ENCODE results near the gene PRKX. TPM values are rescaled to one million over a fixed set of nuclear protein-coding genes. Genes with fewer than 3 reads are reported as not detected.
"Not testable (repeated sequence)": the region's sequence is repeated elsewhere in the genome, so short reads cannot be mapped to it uniquely, and the experiment has no call there.

Gene PRKX
- total and polyA plus RNA-seq, 2 experiments from 2014 or later = 12.1 to 18.2 TPM

DNA sequence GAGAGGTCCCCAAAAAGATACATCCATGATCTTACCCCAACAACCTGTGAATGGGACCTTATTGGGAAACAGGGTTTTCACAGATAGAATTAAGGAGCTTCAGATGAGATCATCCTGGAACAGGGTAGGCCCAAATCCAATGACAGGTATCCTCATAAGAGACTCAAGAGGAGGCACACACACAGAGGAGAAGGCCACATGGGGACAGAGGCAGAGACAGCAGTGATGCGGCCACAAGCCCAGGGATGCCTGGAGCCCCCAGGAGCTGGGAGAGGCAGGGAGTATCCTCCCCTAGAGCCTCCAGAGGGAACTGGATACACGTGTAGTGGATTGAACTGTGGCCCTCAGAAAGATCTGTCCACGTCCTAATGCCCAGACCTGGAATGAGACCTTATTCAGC is 82.3 kb downstream of the PRKX start:
- Histone ChIP-seq H3K4me2 (no peak overlapping the region), H3K79me2 (no peaks in the 10 kb centered on the region), H4K20me1 (ENCODE audit: insufficient read depth, poor library complexity, severe bottlenecking) (no peaks in the 10 kb centered on the region), H3K27ac (no peak overlapping the region), H3K4me1 (ENCODE audit: insufficient read depth) (no peaks in the 10 kb centered on the region), H3K27me3 (no peaks in the 10 kb centered on the region), H3K9me2 (replicated peaks; ENCODE audit: insufficient read depth) (no peaks in the 10 kb centered on the region), H3K4me3 (no peak overlapping the region), H2AFZ (no peak overlapping the region), H3K36me3 (replicated peaks; ENCODE audit: insufficient read depth, low read depth) (no peaks in the 10 kb centered on the region), H3K9me3 (ENCODE audit: low read depth) (no peaks in the 10 kb centered on the region)
- no peak for DNase-seq (ENCODE audit: low spot score)
- TF ChIP-seq EZH2phosphoT487 (IDR thresholded peaks at IDR 0.05; ENCODE audit: low read depth, severe bottlenecking, unreplicated experiment) (no peak), EZH2 (IDR thresholded peaks at IDR 0.05; ENCODE audit: borderline replicate concordance) (no peak)
- TF ChIP-seq, protein P1, sequence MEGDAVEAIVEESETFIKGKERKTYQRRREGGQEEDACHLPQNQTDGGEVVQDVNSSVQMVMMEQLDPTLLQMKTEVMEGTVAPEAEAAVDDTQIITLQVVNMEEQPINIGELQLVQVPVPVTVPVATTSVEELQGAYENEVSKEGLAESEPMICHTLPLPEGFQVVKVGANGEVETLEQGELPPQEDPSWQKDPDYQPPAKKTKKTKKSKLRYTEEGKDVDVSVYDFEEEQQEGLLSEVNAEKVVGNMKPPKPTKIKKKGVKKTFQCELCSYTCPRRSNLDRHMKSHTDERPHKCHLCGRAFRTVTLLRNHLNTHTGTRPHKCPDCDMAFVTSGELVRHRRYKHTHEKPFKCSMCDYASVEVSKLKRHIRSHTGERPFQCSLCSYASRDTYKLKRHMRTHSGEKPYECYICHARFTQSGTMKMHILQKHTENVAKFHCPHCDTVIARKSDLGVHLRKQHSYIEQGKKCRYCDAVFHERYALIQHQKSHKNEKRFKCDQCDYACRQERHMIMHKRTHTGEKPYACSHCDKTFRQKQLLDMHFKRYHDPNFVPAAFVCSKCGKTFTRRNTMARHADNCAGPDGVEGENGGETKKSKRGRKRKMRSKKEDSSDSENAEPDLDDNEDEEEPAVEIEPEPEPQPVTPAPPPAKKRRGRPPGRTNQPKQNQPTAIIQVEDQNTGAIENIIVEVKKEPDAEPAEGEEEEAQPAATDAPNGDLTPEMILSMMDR (IDR thresholded peaks at IDR 0.05; ENCODE audit: poor library complexity) = no peak
- 76% methylated on average over 3 of the region's 3 CpGs for WGBS (ENCODE audit: low lambda C conversion rate, missing lambda C conversion rate)

DNA sequence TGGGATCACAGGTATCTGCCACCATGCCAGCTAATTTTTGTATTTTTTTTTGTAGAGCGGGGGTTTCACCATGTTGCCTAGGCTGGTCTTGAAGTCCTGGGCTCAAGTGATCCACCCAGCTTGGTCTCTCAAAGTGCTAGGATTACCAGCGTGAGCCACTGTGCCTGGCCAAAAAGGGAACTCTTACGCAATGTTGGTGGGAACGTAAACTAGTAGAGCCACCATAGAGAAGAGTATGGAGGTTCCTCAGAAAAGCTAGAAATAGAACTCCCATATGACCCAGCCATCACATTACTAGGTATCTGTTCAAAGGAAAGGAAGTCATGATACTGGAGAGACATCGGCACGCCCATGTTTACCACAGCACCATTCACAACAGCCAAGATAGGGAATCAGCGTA is 85.9 kb downstream of the PRKX start:
- Histone ChIP-seq H3K9me3 (ENCODE audit: low read depth) (no peaks in the 10 kb centered on the region), H3K27ac (no peak overlapping the region), H3K4me2 (no peak overlapping the region), H3K79me2 (no peaks in the 10 kb centered on the region), H2AFZ (no peak overlapping the region), H3K27me3 (no peaks in the 10 kb centered on the region), H3K36me3 (replicated peaks; ENCODE audit: insufficient read depth, low read depth) (no peaks in the 10 kb centered on the region), H3K9me2 (replicated peaks; ENCODE audit: insufficient read depth) (no peaks in the 10 kb centered on the region), H3K4me1 (ENCODE audit: insufficient read depth) (no peaks in the 10 kb centered on the region), H3K4me3 (no peak overlapping the region), H4K20me1 (ENCODE audit: insufficient read depth, poor library complexity, severe bottlenecking) (no peaks in the 10 kb centered on the region)
- TF ChIP-seq, protein P1 (IDR thresholded peaks at IDR 0.05; ENCODE audit: poor library complexity) = no peak
- TF ChIP-seq EZH2 (IDR thresholded peaks at IDR 0.05; ENCODE audit: borderline replicate concordance) (no peak), EZH2phosphoT487 (IDR thresholded peaks at IDR 0.05; ENCODE audit: low read depth, severe bottlenecking, unreplicated experiment) (no peak)
- no peak for DNase-seq (ENCODE audit: low spot score)
- WGBS (ENCODE audit: low lambda C conversion rate, missing lambda C conversion rate) = 95% methylated on average over 7 of the region's 7 CpGs

- Histone ChIP-seq H3K27me3 (no peaks in the 10 kb centered on the region), H3K27ac (no peak overlapping the region), H3K4me2 (no peak overlapping the region), H4K20me1 (ENCODE audit: insufficient read depth, poor library complexity, severe bottlenecking) (no peaks in the 10 kb centered on the region), H3K9me3 (ENCODE audit: low read depth) (no peaks in the 10 kb centered on the region), H2AFZ (no peak overlapping the region), H3K4me3 (no peak overlapping the region), H3K79me2 (no peaks in the 10 kb centered on the region), H3K9me2 (replicated peaks; ENCODE audit: insufficient read depth) (no peaks in the 10 kb centered on the region), H3K36me3 (replicated peaks; ENCODE audit: insufficient read depth, low read depth) (no peaks in the 10 kb centered on the region), H3K4me1 (ENCODE audit: insufficient read depth) (no peaks in the 10 kb centered on the region)
- TF ChIP-seq EZH2 (IDR thresholded peaks at IDR 0.05; ENCODE audit: borderline replicate concordance) (no peak), EZH2phosphoT487 (IDR thresholded peaks at IDR 0.05; ENCODE audit: low read depth, severe bottlenecking, unreplicated experiment) (no peak)
- 65% methylated on average over 6 of the region's 6 CpGs for WGBS (ENCODE audit: low lambda C conversion rate, missing lambda C conversion rate)
- DNase-seq (ENCODE audit: low spot score) = no peak
Measured at GRCh38 chrX:3621414-3621813, 92.0 kb downstream of the PRKX start.

GRCh38 chrX:3611744-3612143 is 101.7 kb downstream of the PRKX start:
- H2AFZ ChIP-seq; H3K4me1 ChIP-seq (ENCODE audit: insufficient read depth); H3K4me3 ChIP-seq; H3K27me3 ChIP-seq; H4K20me1 ChIP-seq (ENCODE audit: insufficient read depth, poor library complexity, severe bottlenecking); H3K27ac ChIP-seq; H3K4me2 ChIP-seq; DNase-seq (ENCODE audit: low spot score); H3K79me2 ChIP-seq; H3K36me3 ChIP-seq (replicated peaks; ENCODE audit: insufficient read depth, low read depth); H3K9me2 ChIP-seq (replicated peaks; ENCODE audit: insufficient read depth); H3K9me3 ChIP-seq (ENCODE audit: low read depth): not testable (repeated sequence)
- WGBS (ENCODE audit: low lambda C conversion rate, missing lambda C conversion rate) = 74% methylated on average over 6 of the region's 6 CpGs

Data from hepatocyte (in vitro differentiated cells).